Measurements from ENCODE around the gene KIF2B. TPM values are rescaled to one million over a fixed set of nuclear protein-coding genes. Genes with fewer than 3 reads are reported as not detected.
"Not testable (repeated sequence)": the region's sequence is repeated elsewhere in the genome, so short reads cannot be mapped to it uniquely, and the experiment has no call there.

The KIF2B gene
- total and polyA plus RNA-seq, 2 of the 4 experiments (the other 2 are of a cell fraction): not detected

DNA sequence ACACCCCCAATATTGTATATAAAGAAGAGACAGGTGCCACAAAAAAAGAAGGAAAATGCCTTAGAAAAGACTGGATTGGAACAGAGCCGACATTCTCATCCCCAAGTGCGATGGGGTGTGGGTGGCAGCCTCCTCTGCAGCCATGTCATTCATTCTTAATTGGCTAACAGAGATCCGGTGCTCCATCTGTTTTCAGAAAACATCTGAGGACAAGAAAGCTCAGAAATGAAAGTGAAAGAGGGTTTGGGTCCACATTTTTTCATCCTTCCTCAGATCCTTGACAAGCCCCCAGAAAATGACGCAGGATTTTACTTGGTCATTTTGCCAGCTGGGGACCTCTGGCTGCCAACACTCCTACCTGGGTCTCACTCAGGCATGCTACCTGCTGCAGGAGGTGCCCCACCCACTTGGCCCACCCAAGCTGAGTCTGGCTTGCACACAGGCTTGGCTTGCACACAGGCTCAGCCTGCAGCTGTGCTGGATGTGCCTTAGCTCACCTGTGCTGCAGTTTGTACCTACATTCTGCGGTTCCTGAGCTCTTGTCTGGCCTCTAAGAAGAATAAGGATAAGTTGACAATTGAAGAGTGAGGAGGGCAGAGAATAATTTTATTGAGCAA, 21.9 kb downstream of the KIF2B start:
- CTCF ChIA-PET: interaction anchor here (0.6 kb wide), 1 partner anchor 275 kb away, joined by 3 read pairs; no protein-coding TSS in a partner anchor
- no peaks in the 10 kb centered on the region for H4K20me1 ChIP-seq (ENCODE audit: insufficient read depth, low read length)
- H3K4me2 ChIP-seq (ENCODE audit: low read depth, low read length): no peak overlapping the region
- no peak overlapping the region for H2AFZ ChIP-seq (replicated peaks; ENCODE audit: low read length, poor library complexity)
- H2BK120ac ChIP-seq (ENCODE audit: low read depth, low read length): no peak overlapping the region
- H4K8ac ChIP-seq (ENCODE audit: low read depth in 2 of 2, low read length in 2 of 2): no peak overlapping the region
- no TSS peak for BruUV-seq (replicated peaks)
- H3K9me1 ChIP-seq (ENCODE audit: insufficient read depth, low read length): no peaks in the 10 kb centered on the region
- WGBS, 2 experiments (ENCODE audit: extremely low coverage in 2 of 2, insufficient read length in 1 of 2): 80% methylated on average over 1 of the region's 5 CpGs; no CpG with 5 or more reads in 1 of the 2 experiments
- intact Hi-C loops (cut with micrococcal nuclease): no loop called here
- H3K27ac ChIP-seq (ENCODE audit: insufficient read depth, low read length): no peak overlapping the region
- no peak overlapping the region for H2AK9ac ChIP-seq (replicated peaks; ENCODE audit: low read depth, low read length, poor library complexity)
- H3K56ac ChIP-seq (ENCODE audit: extremely low read depth, insufficient read depth, low read length): no peak overlapping the region
- no peak overlapping the region for H3K4ac ChIP-seq (ENCODE audit: low read depth, low read length)
- ATAC-seq (ENCODE audit: low read depth): no peak
- no peak overlapping the region for H2BK20ac ChIP-seq (ENCODE audit: low read depth, low read length)
- POLR2A ChIA-PET (ENCODE audit: unreplicated experiment): no interaction called here
- H4K5ac ChIP-seq (ENCODE audit: low read depth, low read length): no peak overlapping the region
- dilution Hi-C loops (cut with HindIII; ENCODE audit: low sequenced_read_pairs, unreplicated experiment): no loop called here
- H3K9ac ChIP-seq (ENCODE audit: low read depth, low read length): no peak overlapping the region
- no peak overlapping the region for H2BK5ac ChIP-seq (ENCODE audit: low read depth, low read length, poor library complexity, severe bottlenecking)
- H3K14ac ChIP-seq (replicated peaks; ENCODE audit: low read depth, low read length): no peak overlapping the region
- H3K9me3 ChIP-seq (ENCODE audit: control insufficient read depth, insufficient read depth, low read length): peaks cover 6% of the 10 kb centered on the region
- no peak overlapping the region for H2BK15ac ChIP-seq (ENCODE audit: low read depth, low read length)
- in situ Hi-C loops (cut with MboI; ENCODE audit: low sequenced_read_pairs): no loop called here
- H2AK5ac ChIP-seq (ENCODE audit: low read depth, low read length): no peak overlapping the region
- H3K4me3 ChIP-seq (ENCODE audit: insufficient read depth, low read depth, low read length): no peak overlapping the region
- H3K23ac ChIP-seq (ENCODE audit: low read depth, low read length): no peak overlapping the region
- no peak overlapping the region for H4K91ac ChIP-seq (ENCODE audit: insufficient read depth, low read depth, low read length)
- TF ChIP-seq BHLHE40 (IDR thresholded peaks at IDR 0.05; ENCODE audit: low read depth, low read length) (no peak), POLR2A (IDR thresholded peaks at IDR 0.05; ENCODE audit: low read depth, low read length) (no peak), FOS (IDR thresholded peaks at IDR 0.05; ENCODE audit: low read depth, low read length) (no peak), MXI1 (IDR thresholded peaks at IDR 0.05; ENCODE audit: borderline replicate concordance, low read depth, low read length) (no peak), MAFK (IDR thresholded peaks at IDR 0.05; ENCODE audit: low read depth, low read length) (no peak)
- no peaks in the 10 kb centered on the region for H3K36me3 ChIP-seq (ENCODE audit: control insufficient read depth, insufficient read depth, low read length)
- H3K79me1 ChIP-seq (ENCODE audit: low read depth in 1 of 2, low read length in 2 of 2): no peaks in the 10 kb centered on the region
- H3K4me1 ChIP-seq (ENCODE audit: control insufficient read depth, insufficient read depth, low read length): no peaks in the 10 kb centered on the region
- no peaks in the 10 kb centered on the region for H3K27me3 ChIP-seq (ENCODE audit: control insufficient read depth, insufficient read depth, low read length)
- no peak for DNase-seq
- no peak overlapping the region for H3K18ac ChIP-seq (ENCODE audit: low read depth, low read length)

DNA sequence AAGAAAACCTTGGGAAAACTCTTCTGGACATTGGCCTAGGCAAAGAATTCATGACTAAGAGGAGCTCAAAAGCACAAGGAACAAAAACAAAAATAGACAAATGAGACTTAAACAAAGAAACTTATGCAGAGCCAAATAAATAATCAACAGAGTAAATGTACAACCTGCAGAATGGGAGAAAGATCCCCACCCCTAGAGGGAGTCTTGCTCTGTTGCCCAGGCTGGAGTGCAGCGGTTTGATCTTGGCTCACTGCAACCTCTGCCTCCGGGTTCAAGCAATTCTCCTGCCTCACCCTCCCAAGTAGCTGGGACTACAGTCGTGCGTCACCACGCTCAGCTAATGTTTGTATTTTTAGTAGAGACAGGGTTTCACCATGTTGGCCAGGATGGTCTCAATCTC, 48.4 kb downstream of the KIF2B start:
- H2AFZ ChIP-seq (replicated peaks; ENCODE audit: low read length, poor library complexity); H3K9ac ChIP-seq (ENCODE audit: low read depth, low read length); H3K9me1 ChIP-seq (ENCODE audit: insufficient read depth, low read length); H4K5ac ChIP-seq (ENCODE audit: low read depth, low read length); DNase-seq; H3K36me3 ChIP-seq (ENCODE audit: control insufficient read depth, insufficient read depth, low read length); H3K23ac ChIP-seq (ENCODE audit: low read depth, low read length); BruUV-seq (replicated peaks); H3K4me2 ChIP-seq (ENCODE audit: low read depth, low read length); H2BK15ac ChIP-seq (ENCODE audit: low read depth, low read length); intact Hi-C loops (cut with micrococcal nuclease); H3K18ac ChIP-seq (ENCODE audit: low read depth, low read length); POLR2A ChIA-PET (ENCODE audit: unreplicated experiment); H2BK20ac ChIP-seq (ENCODE audit: low read depth, low read length); H4K91ac ChIP-seq (ENCODE audit: insufficient read depth, low read depth, low read length); in situ Hi-C loops (cut with MboI; ENCODE audit: low sequenced_read_pairs); H3K9me3 ChIP-seq (ENCODE audit: control insufficient read depth, insufficient read depth, low read length); H3K14ac ChIP-seq (replicated peaks; ENCODE audit: low read depth, low read length); H2AK5ac ChIP-seq (ENCODE audit: low read depth, low read length); H3K79me1 ChIP-seq (ENCODE audit: low read depth in 1 of 2, low read length in 2 of 2); H3K4me1 ChIP-seq (ENCODE audit: control insufficient read depth, insufficient read depth, low read length); H2BK120ac ChIP-seq (ENCODE audit: low read depth, low read length); H3K4ac ChIP-seq (ENCODE audit: low read depth, low read length); H3K4me3 ChIP-seq (ENCODE audit: insufficient read depth, low read depth, low read length); H4K8ac ChIP-seq (ENCODE audit: low read depth in 2 of 2, low read length in 2 of 2); H3K56ac ChIP-seq (ENCODE audit: extremely low read depth, insufficient read depth, low read length); ATAC-seq (ENCODE audit: low read depth); CTCF ChIA-PET; dilution Hi-C loops (cut with HindIII; ENCODE audit: low sequenced_read_pairs, unreplicated experiment); H3K27ac ChIP-seq (ENCODE audit: insufficient read depth, low read length); H2BK5ac ChIP-seq (ENCODE audit: low read depth, low read length, poor library complexity, severe bottlenecking); H3K27me3 ChIP-seq (ENCODE audit: control insufficient read depth, insufficient read depth, low read length); H4K20me1 ChIP-seq (ENCODE audit: insufficient read depth, low read length); H2AK9ac ChIP-seq (replicated peaks; ENCODE audit: low read depth, low read length, poor library complexity): not testable (repeated sequence)
- no CpG with 5 or more reads among the region's 5 CpGs for WGBS, 2 experiments (ENCODE audit: extremely low coverage in 2 of 2, insufficient read length in 1 of 2)
